SK-N-SH treated with all-trans-retinoic acid at 6 μM for 48 hours (cell line): Measurements from ENCODE around the gene FTCD.
"Not testable (repeated sequence)": the region's sequence is repeated elsewhere in the genome, so short reads cannot be mapped to it uniquely, and the experiment has no call there.

Experiments used
- CREB5 ChIP-seq: fragments of 250-450 bp; sonication (Bioruptor Pico); IDR thresholded peaks from 2 replicates; pipeline ENCODE4 v1.5.1; 2020; ENCODE audit warnings: low read depth, mild to moderate bottlenecking, moderate library complexity
- OSR1 ChIP-seq: fragments of 250-450 bp; sonication (Bioruptor Pico); IDR thresholded peaks from 2 replicates; pipeline ENCODE4 v1.8.0; 2022; ENCODE audit warnings: moderate library complexity, mild to moderate bottlenecking, inconsistent platforms
- PPARA ChIP-seq: fragments of 250-450 bp; sonication (Bioruptor Pico); IDR thresholded peaks from 2 replicates; pipeline ENCODE4 v1.5.0; 2020; ENCODE audit warnings: mild to moderate bottlenecking, borderline replicate concordance
- RARB ChIP-seq: fragments of 250-450 bp; sonication (Bioruptor Pico); IDR thresholded peaks from 2 replicates; pipeline ENCODE4 v1.8.0; 2021; ENCODE audit warnings: mild to moderate bottlenecking, moderate library complexity
- TOX ChIP-seq: fragments of 250-450 bp; sonication (Bioruptor Pico); IDR thresholded peaks from 2 replicates; pipeline ENCODE4 v1.8.0; 2021; ENCODE audit warnings: mild to moderate bottlenecking, moderate library complexity, borderline replicate concordance
- ZC3H10 ChIP-seq: fragments of 250-450 bp; sonication (Bioruptor Pico); IDR thresholded peaks from 2 replicates; pipeline ENCODE4 v1.5.1; 2021; ENCODE audit warnings: mild to moderate bottlenecking, moderate library complexity
- ZFP3 ChIP-seq: fragments of 250-450 bp; sonication (Bioruptor Pico); IDR thresholded peaks from 2 replicates; pipeline ENCODE4 v1.5.0; 2020; ENCODE audit warnings: mild to moderate bottlenecking, moderate library complexity
- ZNF565 ChIP-seq: fragments of 450-650 bp; formaldehyde crosslinking; conservative IDR thresholded peaks from 2 replicates; pipeline ENCODE4 v1.5.0; 2020; ENCODE audit warnings: low read depth, mild to moderate bottlenecking, moderate library complexity

- not testable (repeated sequence) for TF ChIP-seq RARB, ZC3H10, ZNF565, CREB5, TOX, PPARA, OSR1, ZFP3 (CRISPR knock-in tag)
Observed at GRCh38 chr21:46147429-46147828, 8.0 kb downstream of the FTCD start.
